GM21825 (cell line): ENCODE data around the gene ZNF211.

Experiments
- ATAC-seq: cut with Tn5 transposase; IDR thresholded peaks from one replicate; pipeline ENCODE4 v1.9.1; 2021; ENCODE audit warnings: mild to moderate bottlenecking, moderate library complexity; ENCODE audit not compliant: unreplicated experiment

The ZNF211 gene

GRCh38 chr19:57632987-57633831 is at the start of gene ZNF211:
Gene ZNF211 (plus strand): TSS chr19:57633168. CDS start chr19:57633347, 179 bp downstream.
- ATAC-seq = peak; percentile 96

- peak; percentile 67 for ATAC-seq
These were observed 49.2 kb upstream of the ZNF211 start, which contains the start of gene ZIK1 for GRCh38 chr19:57583521-57584416. Gene ZIK1 (plus strand): TSS chr19:57584145. CDS start chr19:57584357, 212 bp downstream.

- ATAC-seq = no peak
These were observed 45.4 kb upstream of the ZNF211 start for GRCh38 chr19:57587529-57587928.

GRCh38 chr19:57599377-57599760 is 33.6 kb upstream of the ZNF211 start:
- no peak for ATAC-seq

- ATAC-seq = peak; percentile 98
These were observed 33.1 kb upstream of the ZNF211 start, which contains the start of gene ZNF530 for GRCh38 chr19:57599761-57600383. Gene ZNF530 (plus strand): TSS chr19:57599885. CDS start chr19:57604346, 4,461 bp downstream.

GRCh38 chr19:57606931-57607330 is 26.0 kb upstream of the ZNF211 start:
- no peak for ATAC-seq

- no peak for ATAC-seq
These were observed 21.9 kb upstream of the ZNF211 start for GRCh38 chr19:57611113-57611512.

- ATAC-seq = peak; percentile 95
These were observed 18.8 kb upstream of the ZNF211 start, which contains the start of gene ZNF134 for GRCh38 chr19:57613941-57614743. Gene ZNF134 (plus strand): TSS chr19:57614242. CDS start chr19:57619469, 5,227 bp downstream.

GRCh38 chr19:57615346-57615745 is 17.6 kb upstream of the ZNF211 start:
- no peak for ATAC-seq

GRCh38 chr19:57620673-57621348 is 12.2 kb upstream of the ZNF211 start:
- ATAC-seq = no peak

GRCh38 chr19:57623091-57623490 is 9.9 kb upstream of the ZNF211 start:
- ATAC-seq = no peak

GRCh38 chr19:57633832-57634131 is 814 bp downstream of the ZNF211 start:
- no peak for ATAC-seq

GRCh38 chr19:57637379-57637778 is 4.4 kb downstream of the ZNF211 start:
- ATAC-seq = no peak

GRCh38 chr19:57641715-57642234 is 8.8 kb downstream of the ZNF211 start:
- ATAC-seq = no peak

- ATAC-seq = no peak
These were observed 9.6 kb downstream of the ZNF211 start for GRCh38 chr19:57642396-57643046.

GRCh38 chr19:57643734-57644133 is 10.8 kb downstream of the ZNF211 start:
- ATAC-seq = no peak

GRCh38 chr19:57648331-57649003 is 15.5 kb downstream of the ZNF211 start:
- ATAC-seq = no peak

- ATAC-seq = no peak
These were observed 18.7 kb downstream of the ZNF211 start for GRCh38 chr19:57651654-57651996.

- ATAC-seq = no peak
These were observed 20.7 kb downstream of the ZNF211 start for GRCh38 chr19:57653689-57654088.
